Upper lobe of left lung (tissue), 6 donors: ENCODE results near the gene PYHIN1. TPM values are rescaled to one million over a fixed set of nuclear protein-coding genes. Genes with fewer than 3 reads are reported as not detected.

ENCODE experiments used
- ATAC-seq, 2 donors: fragments of 200-7000 bp; cut with Tn5 transposase; one replicate each; pipeline ENCODE4 v1.9.1; 2022; ENCODE audit warnings: mild to moderate bottlenecking in 2 of 2, moderate library complexity in 2 of 2; ENCODE audit not compliant: low FRiP score in 2 of 2
- DNase-seq, 2 donors: peaks; one replicate each; pipeline ENCODE4 v3.0.0-alpha.2; 2019 to 2020
- H3K27ac ChIP-seq, 4 donors: fragments of 200-600 bp; sonication (generic); one replicate each; pipeline ENCODE4 v1.5.1; 2016 to 2019
- H3K27me3 ChIP-seq, 4 donors: fragments of 200-600 bp; sonication (generic); one replicate each; pipeline ENCODE4 v1.5.1; 2017 to 2019
- H3K36me3 ChIP-seq, 4 donors: fragments of 200-600 bp; sonication (generic); one replicate each; pipeline ENCODE4 v1.5.1; 2016 to 2019
- H3K4me1 ChIP-seq, 4 donors: fragments of 200-600 bp; sonication (generic); one replicate each; pipeline ENCODE4 v1.5.1; 2018 to 2019
- H3K4me3 ChIP-seq, 4 donors: fragments of 200-600 bp; sonication (generic); one replicate each; pipeline ENCODE4 v1.5.1; 2017 to 2019; ENCODE audit warnings: mild to moderate bottlenecking in 2 of 4, moderate library complexity in 1 of 4
- H3K9me3 ChIP-seq, 4 donors: fragments of 200-600 bp; sonication (generic); one replicate each; pipeline ENCODE4 v1.5.1; 2018 to 2019
- EP300 ChIP-seq, 4 donors: sonication (generic); formaldehyde crosslinking; IDR thresholded peaks; one replicate each; pipeline ENCODE4 v1.5.1; 2017; ENCODE audit warnings: antibody characterized with exemption in 4 of 4, control low read depth in 2 of 4
- POLR2A ChIP-seq, 4 donors: fragments of 450-650 bp; IDR thresholded peaks; one replicate each; pipeline ENCODE4 v1.5.1; 2016 to 2017; ENCODE audit warnings: antibody characterized with exemption in 4 of 4, mild to moderate bottlenecking in 2 of 4
- POLR2AphosphoS5 ChIP-seq, 2 donors: sonication (generic); formaldehyde crosslinking; IDR thresholded peaks; one replicate each; pipeline ENCODE4 v1.5.1; 2017; ENCODE audit warnings: antibody characterized with exemption in 2 of 2
- whole genome bisulfite sequencing, 2 donors: methylation state at CpG; one replicate each; pipeline ENCODE4 v1.1.5; 2017 to 2018; 5-methylcytosine and 5-hydroxymethylcytosine counted together
- total RNA-seq, 6 donors: library from RNA; depleted of rRNA in 4 of 6; stranded (reverse); fragments of >200 nt in 4 of 6; gene quantifications; one replicate each; pipeline versions ENCODE4 v1.1.0 to v1.2.1, GENCODE V29; 2016 to 2021
- TF ChIP-seq, protein P1 (sequence below), 6 experiments: fragments of 450-650 bp in 4 of 6; fragments of 200-600 bp in 2 of 6; sonication (generic) in 2 of 6; IDR thresholded peaks; one replicate each; pipeline ENCODE4 v1.5.1; 2016 to 2019; ENCODE audit warnings: antibody characterized with exemption in 6 of 6
- donor health status: DM: no; HTN: no; CAD: no; lungs with moderate emphysema.
- donor health status: DM: no; HTN: yes; CAD: no; lungs with severe emphysema.

PYHIN1 gene
- total RNA-seq, 6 donors from 2014 or later = 1.8 to 14.2 (median 5.6) TPM

DNA sequence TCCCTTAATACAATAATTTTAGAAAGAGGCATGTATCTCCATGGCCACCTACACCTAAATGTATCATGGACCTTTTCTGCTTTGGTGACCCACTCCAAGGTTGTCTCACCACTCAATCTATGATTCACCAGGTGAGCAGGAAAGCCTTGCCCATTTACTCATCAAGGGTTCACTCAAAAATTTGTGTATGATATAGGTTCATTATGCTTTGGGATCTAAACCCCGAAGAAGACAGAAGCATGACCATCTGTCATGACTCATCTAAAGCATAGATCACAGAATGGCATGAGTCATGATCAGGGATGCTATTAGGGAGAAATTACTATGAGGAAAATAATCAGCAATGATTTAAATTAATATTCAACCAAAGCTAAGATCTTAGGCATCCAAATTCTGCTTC is 38.5 kb downstream of the PYHIN1 start:
- Histone ChIP-seq H3K36me3 (no peaks in the 10 kb centered on the region), H3K27me3 (no peaks in the 10 kb centered on the region), H3K27ac (no peak overlapping the region), H3K9me3 (no peaks in the 10 kb centered on the region), H3K4me3 (no peak overlapping the region), H3K4me1 (no peaks in the 10 kb centered on the region)
- ATAC-seq = no peak
- no peak for DNase-seq
- TF ChIP-seq POLR2A (IDR thresholded peaks at IDR 0.05) = no peak
- TF ChIP-seq POLR2AphosphoS5 (IDR thresholded peaks at IDR 0.05) = no peak
- no peak for TF ChIP-seq EP300 (IDR thresholded peaks at IDR 0.05)
- TF ChIP-seq, protein P1, sequence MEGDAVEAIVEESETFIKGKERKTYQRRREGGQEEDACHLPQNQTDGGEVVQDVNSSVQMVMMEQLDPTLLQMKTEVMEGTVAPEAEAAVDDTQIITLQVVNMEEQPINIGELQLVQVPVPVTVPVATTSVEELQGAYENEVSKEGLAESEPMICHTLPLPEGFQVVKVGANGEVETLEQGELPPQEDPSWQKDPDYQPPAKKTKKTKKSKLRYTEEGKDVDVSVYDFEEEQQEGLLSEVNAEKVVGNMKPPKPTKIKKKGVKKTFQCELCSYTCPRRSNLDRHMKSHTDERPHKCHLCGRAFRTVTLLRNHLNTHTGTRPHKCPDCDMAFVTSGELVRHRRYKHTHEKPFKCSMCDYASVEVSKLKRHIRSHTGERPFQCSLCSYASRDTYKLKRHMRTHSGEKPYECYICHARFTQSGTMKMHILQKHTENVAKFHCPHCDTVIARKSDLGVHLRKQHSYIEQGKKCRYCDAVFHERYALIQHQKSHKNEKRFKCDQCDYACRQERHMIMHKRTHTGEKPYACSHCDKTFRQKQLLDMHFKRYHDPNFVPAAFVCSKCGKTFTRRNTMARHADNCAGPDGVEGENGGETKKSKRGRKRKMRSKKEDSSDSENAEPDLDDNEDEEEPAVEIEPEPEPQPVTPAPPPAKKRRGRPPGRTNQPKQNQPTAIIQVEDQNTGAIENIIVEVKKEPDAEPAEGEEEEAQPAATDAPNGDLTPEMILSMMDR (IDR thresholded peaks at IDR 0.05) = no peak
- WGBS, 2 donors = 81 to 88% methylated on average over 1 of the region's 1 CpG

DNA sequence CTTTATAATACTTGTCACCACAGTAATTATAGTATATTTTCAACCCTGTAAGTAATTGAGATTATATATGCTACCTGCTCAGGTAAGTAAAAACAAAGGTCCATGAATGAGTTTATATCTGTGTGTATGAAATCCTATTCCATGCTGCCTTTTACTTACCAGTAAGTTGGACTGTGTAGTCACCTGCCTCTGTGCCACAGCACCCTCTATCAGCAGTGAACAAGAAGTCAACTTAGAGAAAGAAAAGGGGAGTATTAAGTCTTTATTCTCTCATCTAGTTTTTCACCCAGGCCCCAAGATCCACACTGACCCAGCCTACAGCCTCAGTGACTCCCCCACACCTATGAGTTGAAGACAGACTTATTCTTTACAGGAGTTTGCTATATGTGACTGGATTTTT is 41.5 kb downstream of the PYHIN1 start:
- no peak for ATAC-seq
- H3K9me3 ChIP-seq = no peaks in the 10 kb centered on the region
- H3K4me3 ChIP-seq = no peak overlapping the region
- H3K27me3 ChIP-seq = no peaks in the 10 kb centered on the region
- no peak for DNase-seq
- H3K27ac ChIP-seq = no peak overlapping the region
- no peaks in the 10 kb centered on the region for H3K36me3 ChIP-seq
- TF ChIP-seq, protein P1 (IDR thresholded peaks at IDR 0.05) = no peak
- TF ChIP-seq EP300 (IDR thresholded peaks at IDR 0.05) = no peak
- no peak for TF ChIP-seq POLR2A (IDR thresholded peaks at IDR 0.05)
- TF ChIP-seq POLR2AphosphoS5 (IDR thresholded peaks at IDR 0.05) = no peak
- H3K4me1 ChIP-seq = no peaks in the 10 kb centered on the region

DNA sequence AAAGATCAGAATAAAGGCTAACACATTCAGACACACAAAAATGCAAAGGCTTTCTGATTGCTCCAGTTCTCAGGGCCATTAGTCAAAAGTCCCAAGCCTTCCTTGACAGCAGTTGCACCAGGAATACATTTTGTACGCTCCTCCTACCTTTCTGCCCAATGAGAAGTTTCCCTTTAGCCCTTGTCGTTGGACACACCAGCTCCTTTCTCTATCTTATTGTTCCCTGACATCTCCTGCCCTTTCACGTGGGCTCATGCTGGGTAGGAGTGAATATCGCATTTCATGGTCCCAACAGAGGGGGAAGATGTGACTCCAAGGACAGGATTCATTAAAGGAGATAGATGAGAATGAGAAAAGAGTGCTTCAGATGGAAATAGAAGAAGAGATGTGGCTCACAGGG is 44.9 kb downstream of the PYHIN1 start:
- peaks cover 0 to 2% (median 0%) of the 10 kb centered on the region in 4 donors for H3K9me3 ChIP-seq
- H3K4me3 ChIP-seq = no peak overlapping the region
- 46 to 47% methylated on average over 4 of the region's 4 CpGs for WGBS, 2 donors
- no peak for DNase-seq
- H3K36me3 ChIP-seq = no peaks in the 10 kb centered on the region
- no peak for ATAC-seq
- H3K27me3 ChIP-seq = no peaks in the 10 kb centered on the region
- TF ChIP-seq POLR2A (IDR thresholded peaks at IDR 0.05) (no peak), POLR2AphosphoS5 (IDR thresholded peaks at IDR 0.05) (no peak), EP300 (IDR thresholded peaks at IDR 0.05) (no peak)
- TF ChIP-seq, protein P1 (IDR thresholded peaks at IDR 0.05) = no peak
- no peaks in the 10 kb centered on the region for H3K4me1 ChIP-seq
- no peak overlapping the region for H3K27ac ChIP-seq

DNA sequence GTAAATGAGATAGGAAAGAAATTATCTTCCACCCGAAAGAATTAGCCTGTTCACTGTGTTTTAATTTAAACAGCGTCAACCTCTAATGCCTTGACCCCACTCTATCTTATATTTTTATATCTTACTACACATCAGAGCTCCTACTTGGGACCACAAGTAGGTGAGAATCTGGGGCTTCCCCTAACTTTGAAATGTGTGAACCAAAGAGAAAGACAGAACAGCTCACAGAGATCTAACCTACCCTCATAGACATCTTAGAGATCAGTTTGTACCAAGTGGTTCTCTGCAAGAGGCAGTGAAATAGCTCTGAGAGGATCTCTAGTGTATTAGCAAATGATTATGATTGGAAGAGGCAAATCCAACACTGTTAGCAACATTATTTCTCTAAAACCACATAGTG is 47.4 kb downstream of the PYHIN1 start:
- Histone ChIP-seq H3K4me3 (no peak overlapping the region), H3K4me1 (no peaks in the 10 kb centered on the region), H3K36me3 (no peaks in the 10 kb centered on the region), H3K27me3 (no peaks in the 10 kb centered on the region), H3K27ac (no peak overlapping the region), H3K9me3 (peaks cover 0 to 4% (median 0%) of the 10 kb centered on the region in 4 donors)
- ATAC-seq = no peak
- DNase-seq = no peak
- WGBS, 2 donors = 41 to 50% methylated on average over 2 of the region's 2 CpGs
- no peak for TF ChIP-seq EP300 (IDR thresholded peaks at IDR 0.05)
- TF ChIP-seq POLR2AphosphoS5 (IDR thresholded peaks at IDR 0.05) = no peak
- TF ChIP-seq POLR2A (IDR thresholded peaks at IDR 0.05) = no peak
- TF ChIP-seq, protein P1 (IDR thresholded peaks at IDR 0.05) = no peak

DNA sequence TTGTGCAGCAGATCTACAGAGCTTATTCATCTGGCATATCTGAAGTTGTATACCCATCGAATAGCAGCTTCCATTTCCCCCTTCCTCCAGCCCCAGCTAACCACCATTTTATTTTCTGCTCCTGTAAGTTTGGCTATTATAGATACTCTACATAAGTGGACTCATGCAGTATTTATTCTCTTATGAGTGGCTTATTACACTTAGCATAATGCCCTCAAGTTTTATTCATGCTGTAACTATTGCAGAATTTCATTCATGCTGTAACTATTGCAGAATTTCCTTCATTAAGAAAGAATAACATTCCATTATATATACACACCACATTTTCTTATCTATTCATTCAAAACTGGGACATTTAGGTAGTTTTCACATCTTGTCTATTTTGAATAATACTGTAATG is 47.9 kb downstream of the PYHIN1 start:
- DNase-seq = no peak
- no peaks in the 10 kb centered on the region for H3K27me3 ChIP-seq
- 70 to 95% methylated on average over 1 of the region's 1 CpG for WGBS, 2 donors
- H3K4me3 ChIP-seq = no peak overlapping the region
- H3K36me3 ChIP-seq = no peaks in the 10 kb centered on the region
- TF ChIP-seq EP300 (IDR thresholded peaks at IDR 0.05) = no peak
- no peak for TF ChIP-seq POLR2AphosphoS5 (IDR thresholded peaks at IDR 0.05)
- TF ChIP-seq, protein P1 (IDR thresholded peaks at IDR 0.05) = no peak
- TF ChIP-seq POLR2A (IDR thresholded peaks at IDR 0.05) = no peak
- no peak overlapping the region for H3K27ac ChIP-seq
- no peaks in the 10 kb centered on the region for H3K4me1 ChIP-seq
- peaks cover 0 to 4% (median 0%) of the 10 kb centered on the region in 4 donors for H3K9me3 ChIP-seq
- ATAC-seq = no peak
